Left lung (tissue), 10 donors: Measurements from ENCODE around the gene PTGER3. TPM values are rescaled to one million over a fixed set of nuclear protein-coding genes. Genes with fewer than 3 reads are reported as not detected.
A peak's percentile ranks its signal among the peaks of the same experiment; 100 is the strongest.

Source experiments
- ATAC-seq: fragments of 200-7000 bp; cut with Tn5 transposase; one replicate; pipeline ENCODE4 v1.9.1; 2020; ENCODE audit warnings: moderate library complexity
- DNase-seq, 4 donors: peaks; one replicate each; pipeline ENCODE4 v3.0.0-alpha.2; 2013 to 2020
- H3K27ac ChIP-seq, 2 donors: fragments of 200-600 bp; sonication (generic) in 1 of 2; one replicate each; pipeline versions ENCODE4 v1.5.0 to v1.8.0; 2020 to 2021
- H3K27me3 ChIP-seq, 2 donors: fragments of 200-600 bp; sonication (generic) in 1 of 2; one replicate each; pipeline versions ENCODE4 v1.5.0 to v1.8.0; 2020 to 2021
- H3K36me3 ChIP-seq, 2 donors: fragments of 200-600 bp; sonication (generic) in 1 of 2; one replicate each; pipeline versions ENCODE4 v1.5.0 to v1.8.0; 2020 to 2021
- H3K4me1 ChIP-seq, 2 donors: fragments of 200-600 bp; one replicate each; pipeline ENCODE4 v1.8.0; 2021
- H3K4me3 ChIP-seq, 2 donors: fragments of 200-600 bp; sonication (generic) in 1 of 2; one replicate each; pipeline versions ENCODE4 v1.5.0 to v1.8.0; 2020 to 2021; ENCODE audit warnings: mild to moderate bottlenecking in 1 of 2
- H3K9me3 ChIP-seq, 2 donors: fragments of 200-600 bp; sonication (generic) in 1 of 2; one replicate each; pipeline versions ENCODE4 v1.5.0 to v1.8.0; 2020 to 2021
- CTCF ChIP-seq, 2 donors: fragments of 200-600 bp; sonication (generic) in 1 of 2; IDR thresholded peaks; one replicate each; pipeline versions ENCODE4 v1.5.0 to v1.8.0; 2021; ENCODE audit warnings: antibody characterized with exemption in 2 of 2
- intact Hi-C, 2 donors: fragments of 100-400 bp; cut with DNase I; formaldehyde crosslinking; loops; one replicate each; pipeline versions ENCODE4 v1.11.2 to v1.14.2; 2022
- polyA plus RNA-seq, 6 donors: library from polyadenylated mRNA; unstranded; fragments of 120-200 nt; gene quantifications; one replicate each; pipeline ENCODE4 v1.2.1, GENCODE V29; 2013; ENCODE audit not compliant: insufficient read length in 6 of 6
- total RNA-seq, 2 donors: library from RNA; stranded (reverse); fragmentation: NEBNext Ultra II Directional; extraction: Animal tissue kit (Norgen Biotek cat#: 25700); gene quantifications; one replicate each; pipeline ENCODE4 v1.2.1, GENCODE V29; 2021
- donor health status: DM: no; HTN: yes; CAD: no.
- donor health status: DM: no; HTN: no; CAD: no.

Gene PTGER3
- total and polyA plus RNA-seq, 8 donors, result 0.24 to 1.6 (median 0.45) TPM

GRCh38 chr1:70966018-70966638, 81.5 kb downstream of the PTGER3 start:
- H3K36me3 ChIP-seq, result no peaks in the 10 kb centered on the region
- H3K9me3 ChIP-seq, result peaks cover 0 to 2% of the 10 kb centered on the region in 2 donors
- TF ChIP-seq CTCF (IDR thresholded peaks at IDR 0.05), result peak; percentile 13 to 33
- intact Hi-C loops, result no loop called here
- H3K4me1 ChIP-seq, result no peaks in the 10 kb centered on the region
- DNase-seq (no peak), ATAC-seq (no peak)
- H3K27ac ChIP-seq, result no peak overlapping the region
- no peak overlapping the region for H3K4me3 ChIP-seq
- no peaks in the 10 kb centered on the region for H3K27me3 ChIP-seq

GRCh38 chr1:70963374-70963773, 84.2 kb downstream of the PTGER3 start:
- no peak for ATAC-seq
- peaks cover 0 to 2% of the 10 kb centered on the region in 2 donors for H3K9me3 ChIP-seq
- no peaks in the 10 kb centered on the region for H3K36me3 ChIP-seq
- H3K27me3 ChIP-seq, result no peaks in the 10 kb centered on the region
- TF ChIP-seq CTCF (IDR thresholded peaks at IDR 0.05), result no peak
- no peaks in the 10 kb centered on the region for H3K4me1 ChIP-seq
- H3K4me3 ChIP-seq, result no peak overlapping the region
- no peak overlapping the region for H3K27ac ChIP-seq
- peak in 1 of 4 donors; percentile 27 for DNase-seq
- intact Hi-C loops, result no loop called here

- DNase-seq, result no peak
- ATAC-seq, result no peak
- H3K4me1 ChIP-seq, result no peaks in the 10 kb centered on the region
- H3K9me3 ChIP-seq, result peaks cover 0 to 2% of the 10 kb centered on the region in 2 donors
- intact Hi-C loops, result no loop called here
- H3K36me3 ChIP-seq, result no peaks in the 10 kb centered on the region
- no peak overlapping the region for H3K27ac ChIP-seq
- H3K27me3 ChIP-seq, result no peaks in the 10 kb centered on the region
- no peak overlapping the region for H3K4me3 ChIP-seq
- no peak for TF ChIP-seq CTCF (IDR thresholded peaks at IDR 0.05)
These were observed 86.1 kb downstream of the PTGER3 start for GRCh38 chr1:70961374-70961975.

GRCh38 chr1:70948396-70949017, 99.1 kb downstream of the PTGER3 start:
- TF ChIP-seq CTCF (IDR thresholded peaks at IDR 0.05), result no peak
- H3K36me3 ChIP-seq, result no peaks in the 10 kb centered on the region
- H3K27me3 ChIP-seq, result no peaks in the 10 kb centered on the region
- peak overlapping the region in 1 of 2 donors; percentile 35 for H3K27ac ChIP-seq
- H3K9me3 ChIP-seq, result peaks cover 0 to 4% of the 10 kb centered on the region in 2 donors
- H3K4me3 ChIP-seq, result no peak overlapping the region
- ATAC-seq, result peak; percentile 43
- intact Hi-C loops, result no loop called here
- no peaks in the 10 kb centered on the region for H3K4me1 ChIP-seq
- DNase-seq, result peak in 2 of 4 donors; percentile 9 to 12

GRCh38 chr1:70947835-70948234, 99.8 kb downstream of the PTGER3 start:
- ATAC-seq, result no peak
- peak in 2 of 4 donors; percentile 13 to 21 for DNase-seq
- no peaks in the 10 kb centered on the region for H3K36me3 ChIP-seq
- no peak for TF ChIP-seq CTCF (IDR thresholded peaks at IDR 0.05)
- H3K27ac ChIP-seq, result peak overlapping the region in 1 of 2 donors; percentile 35
- intact Hi-C loops, result no loop called here
- no peak overlapping the region for H3K4me3 ChIP-seq
- H3K4me1 ChIP-seq, result no peaks in the 10 kb centered on the region
- no peaks in the 10 kb centered on the region for H3K27me3 ChIP-seq
- peaks cover 0 to 4% of the 10 kb centered on the region in 2 donors for H3K9me3 ChIP-seq
